ENCODE data around the gene LRRN1.

The LRRN1 gene

GRCh38 chr3:3816034-3816433, 16.8 kb downstream of the LRRN1 start:
- TF ChIP-seq CEBPB (IDR thresholded peaks at IDR 0.05) (no peak), EP300 (IDR thresholded peaks at IDR 0.05; ENCODE audit: borderline replicate concordance) (no peak), USF1 (IDR thresholded peaks at IDR 0.05) (no peak), RAD21 (IDR thresholded peaks at IDR 0.05; ENCODE audit: low read depth) (no peak), REST (IDR thresholded peaks at IDR 0.05; ENCODE audit: low read depth) (no peak), EGR1 (IDR thresholded peaks at IDR 0.05) (no peak), MAX (IDR thresholded peaks at IDR 0.05) (no peak), YY1 (IDR thresholded peaks at IDR 0.05; ENCODE audit: low read depth) (no peak), CREB1 (IDR thresholded peaks at IDR 0.05; ENCODE audit: low read depth) (no peak), ZBTB7A (IDR thresholded peaks at IDR 0.05; ENCODE audit: low read depth) (no peak)

GRCh38 chr3:3817865-3818264, 18.6 kb downstream of the LRRN1 start:
- TF ChIP-seq NFIC (IDR thresholded peaks at IDR 0.05) (no peak), EGR1 (IDR thresholded peaks at IDR 0.05) (no peak), USF1 (IDR thresholded peaks at IDR 0.05) (no peak), TEAD4 (IDR thresholded peaks at IDR 0.05) (no peak), TAF1 (IDR thresholded peaks at IDR 0.05; ENCODE audit: low read depth) (no peak), RAD21 (IDR thresholded peaks at IDR 0.05; ENCODE audit: low read depth) (no peak), FOXM1 (IDR thresholded peaks at IDR 0.05; ENCODE audit: borderline replicate concordance, low read depth) (no peak), YY1 (IDR thresholded peaks at IDR 0.05; ENCODE audit: low read depth) (no peak), REST (IDR thresholded peaks at IDR 0.05; ENCODE audit: low read depth) (no peak), TCF12 (IDR thresholded peaks at IDR 0.05; ENCODE audit: low read depth) (no peak), MAX (IDR thresholded peaks at IDR 0.05) (no peak)

GRCh38 chr3:3821777-3822176, 22.5 kb downstream of the LRRN1 start:
- TF ChIP-seq ZBTB7A (IDR thresholded peaks at IDR 0.05; ENCODE audit: low read depth), result no peak
- no peak for TF ChIP-seq NFIC (IDR thresholded peaks at IDR 0.05)
- no peak for TF ChIP-seq FOXM1 (IDR thresholded peaks at IDR 0.05; ENCODE audit: borderline replicate concordance, low read depth)
- TF ChIP-seq TEAD4 (IDR thresholded peaks at IDR 0.05), result no peak
- TF ChIP-seq MAX (IDR thresholded peaks at IDR 0.05), result no peak
- TF ChIP-seq RAD21 (IDR thresholded peaks at IDR 0.05; ENCODE audit: low read depth), result no peak
- no peak for TF ChIP-seq YY1 (IDR thresholded peaks at IDR 0.05; ENCODE audit: low read depth)

GRCh38 chr3:3825035-3825434, 25.8 kb downstream of the LRRN1 start:
- TF ChIP-seq NFIC (IDR thresholded peaks at IDR 0.05) (no peak), YY1 (IDR thresholded peaks at IDR 0.05; ENCODE audit: low read depth) (no peak), TAF1 (IDR thresholded peaks at IDR 0.05; ENCODE audit: low read depth) (no peak), EP300 (IDR thresholded peaks at IDR 0.05; ENCODE audit: borderline replicate concordance) (no peak)

GRCh38 chr3:3826521-3826920, 27.3 kb downstream of the LRRN1 start:
- TF ChIP-seq EP300 (IDR thresholded peaks at IDR 0.05; ENCODE audit: borderline replicate concordance), result no peak
- no peak for TF ChIP-seq FOXM1 (IDR thresholded peaks at IDR 0.05; ENCODE audit: borderline replicate concordance, low read depth)
- no peak for TF ChIP-seq REST (IDR thresholded peaks at IDR 0.05; ENCODE audit: low read depth)
- no peak for TF ChIP-seq NFIC (IDR thresholded peaks at IDR 0.05)
- no peak for TF ChIP-seq CREB1 (IDR thresholded peaks at IDR 0.05; ENCODE audit: low read depth)
- no peak for TF ChIP-seq ZBTB7A (IDR thresholded peaks at IDR 0.05; ENCODE audit: low read depth)
- no peak for TF ChIP-seq YY1 (IDR thresholded peaks at IDR 0.05; ENCODE audit: low read depth)
- no peak for TF ChIP-seq USF1 (IDR thresholded peaks at IDR 0.05)
- TF ChIP-seq TEAD4 (IDR thresholded peaks at IDR 0.05), result no peak
- no peak for TF ChIP-seq MAX (IDR thresholded peaks at IDR 0.05)
- TF ChIP-seq CEBPB (IDR thresholded peaks at IDR 0.05), result no peak
- no peak for TF ChIP-seq TCF12 (IDR thresholded peaks at IDR 0.05; ENCODE audit: low read depth)
- no peak for TF ChIP-seq TAF1 (IDR thresholded peaks at IDR 0.05; ENCODE audit: low read depth)
- TF ChIP-seq EGR1 (IDR thresholded peaks at IDR 0.05), result no peak
- no peak for TF ChIP-seq RAD21 (IDR thresholded peaks at IDR 0.05; ENCODE audit: low read depth)
